Left ventricle myocardium inferior (tissue), 1 donor: ENCODE results near the gene PLB1. TPM values are rescaled to one million over a fixed set of nuclear protein-coding genes. Genes with fewer than 3 reads are reported as not detected.

ENCODE experiments used
- DNase-seq: peaks from one replicate; pipeline ENCODE4 v3.0.0-alpha.2; 2020
- H3K27ac ChIP-seq: fragments of 200-600 bp; replicated peaks from 2 replicates; pipeline ENCODE4 v1.8.0; 2021
- H3K27me3 ChIP-seq: fragments of 200-600 bp; 2 replicates; pipeline ENCODE4 v1.8.0; 2021; ENCODE audit warnings: low read depth
- H3K36me3 ChIP-seq: fragments of 200-600 bp; 2 replicates; pipeline ENCODE4 v1.8.0; 2021
- H3K4me1 ChIP-seq: fragments of 200-600 bp; 2 replicates; pipeline ENCODE4 v1.8.0; 2021
- H3K4me3 ChIP-seq: fragments of 200-600 bp; 2 replicates; pipeline ENCODE4 v1.8.0; 2021; ENCODE audit warnings: mild to moderate bottlenecking, moderate library complexity
- H3K9me3 ChIP-seq: fragments of 200-600 bp; replicated peaks from 2 replicates; pipeline ENCODE4 v1.8.0; 2021
- CTCF ChIP-seq: fragments of 200-600 bp; IDR thresholded peaks from 2 replicates; pipeline ENCODE4 v1.8.0; 2021; ENCODE audit warnings: antibody characterized with exemption, mild to moderate bottlenecking, borderline replicate concordance
- intact Hi-C: fragments of 100-400 bp; cut with micrococcal nuclease; formaldehyde crosslinking; loops from one replicate; pipeline ENCODE4 v1.11.0; 2022
- total RNA-seq: library from RNA; stranded (reverse); fragmentation: NEBNext Ultra II Directional; extraction: Animal tissue kit (Norgen Biotek cat#: 25700); gene quantifications from one replicate; pipeline ENCODE4 v1.2.1, GENCODE V29; 2021
- donor health status: DM: no; HTN: yes; CAD: no; lungs with severe emphysema.

The PLB1 gene
- total RNA-seq, 1 donor from 2014 or later = 2.4 TPM

GRCh38 chr2:28631514-28632206 is 135.8 kb downstream of the PLB1 start:
- Histone ChIP-seq H3K4me1 (peaks cover 51% of the 10 kb centered on the region), H3K4me3 (no peak overlapping the region), H3K27ac (peak overlapping the region; percentile 12), H3K27me3 (no peaks in the 10 kb centered on the region), H3K9me3 (no peaks in the 10 kb centered on the region), H3K36me3 (no peaks in the 10 kb centered on the region)
- TF ChIP-seq CTCF = no peak
- intact Hi-C loops = no loop called here
- DNase-seq = no peak

GRCh38 chr2:28632791-28633190 is 136.9 kb downstream of the PLB1 start:
- TF ChIP-seq CTCF = no peak
- intact Hi-C loops = no loop called here
- Histone ChIP-seq H3K36me3 (no peaks in the 10 kb centered on the region), H3K9me3 (no peaks in the 10 kb centered on the region), H3K4me1 (peaks cover 50% of the 10 kb centered on the region), H3K27me3 (no peaks in the 10 kb centered on the region), H3K27ac (no peak overlapping the region), H3K4me3 (no peak overlapping the region)
- no peak for DNase-seq

GRCh38 chr2:28633204-28633603 is 137.3 kb downstream of the PLB1 start:
- no peak for TF ChIP-seq CTCF
- Histone ChIP-seq H3K36me3 (no peaks in the 10 kb centered on the region), H3K9me3 (no peaks in the 10 kb centered on the region), H3K27ac (no peak overlapping the region), H3K27me3 (no peaks in the 10 kb centered on the region), H3K4me1 (peaks cover 50% of the 10 kb centered on the region), H3K4me3 (no peak overlapping the region)
- no peak for DNase-seq
- intact Hi-C loops = no loop called here

- TF ChIP-seq CTCF = no peak
- no peak overlapping the region for H3K4me3 ChIP-seq
- H3K27ac ChIP-seq = no peak overlapping the region
- no peaks in the 10 kb centered on the region for H3K27me3 ChIP-seq
- intact Hi-C loops = no loop called here
- no peaks in the 10 kb centered on the region for H3K9me3 ChIP-seq
- peaks cover 47% of the 10 kb centered on the region for H3K4me1 ChIP-seq
- DNase-seq = no peak
- H3K36me3 ChIP-seq = no peaks in the 10 kb centered on the region
Observed at GRCh38 chr2:28633746-28634145, 137.9 kb downstream of the PLB1 start.

- H3K9me3 ChIP-seq = no peaks in the 10 kb centered on the region
- H3K36me3 ChIP-seq = no peaks in the 10 kb centered on the region
- peak overlapping the region; percentile 82 for H3K27ac ChIP-seq
- H3K4me1 ChIP-seq = peaks cover 39% of the 10 kb centered on the region
- H3K27me3 ChIP-seq = no peaks in the 10 kb centered on the region
- no peak for DNase-seq
- no peak for TF ChIP-seq CTCF
- intact Hi-C loops = no loop called here
- no peak overlapping the region for H3K4me3 ChIP-seq
Observed at GRCh38 chr2:28635191-28635611, 139.3 kb downstream of the PLB1 start.
